GM12864 (cell line): ENCODE measurements around the gene SKA3.

Source experiments
- DNase-seq: peaks from one replicate; pipeline ENCODE4 v3.0.0-alpha.2; 2011; ENCODE audit warnings: low read depth
- H3K4me3 ChIP-seq: 2 replicates; pipeline ENCODE4 v1.5.1; 2011; ENCODE audit warnings: mild to moderate bottlenecking, low read depth, low read length, control low read depth
- CTCF ChIP-seq: IDR thresholded peaks from 2 replicates; pipeline ENCODE4 v1.5.1; 2011; ENCODE audit warnings: low read depth, mild to moderate bottlenecking, moderate library complexity, low read length, control low read depth, inconsistent platforms; ENCODE audit errors: missing control alignments

Gene SKA3

GRCh38 chr13:21134475-21134874 lies 41.9 kb downstream of the SKA3 start:
- no peak for TF ChIP-seq CTCF
- no peak for DNase-seq

GRCh38 chr13:21133077-21133476 lies 43.3 kb downstream of the SKA3 start:
- no peak overlapping the region for H3K4me3 ChIP-seq
- DNase-seq: no peak
- no peak for TF ChIP-seq CTCF

More at GRCh38 chr13:21134475-21134874, 41.9 kb downstream of the SKA3 start:
- H3K4me3 ChIP-seq: no peak overlapping the region

GRCh38 chr13:21130116-21130515 lies 46.2 kb downstream of the SKA3 start:
- DNase-seq: no peak
- H3K4me3 ChIP-seq: no peak overlapping the region
- TF ChIP-seq CTCF: no peak

- no peak for DNase-seq
- no peak for TF ChIP-seq CTCF
- H3K4me3 ChIP-seq: no peak overlapping the region
These were observed 51.5 kb downstream of the SKA3 start for GRCh38 chr13:21124852-21125251.

- no peak for TF ChIP-seq CTCF
- no peak for DNase-seq
- no peak overlapping the region for H3K4me3 ChIP-seq
These were observed 52.4 kb downstream of the SKA3 start for GRCh38 chr13:21123956-21124355.

- no peak overlapping the region for H3K4me3 ChIP-seq
- TF ChIP-seq CTCF: no peak
- DNase-seq: no peak
These were observed 54.7 kb downstream of the SKA3 start for GRCh38 chr13:21121616-21122015.

GRCh38 chr13:21120191-21120590 lies 56.2 kb downstream of the SKA3 start:
- H3K4me3 ChIP-seq: no peak overlapping the region
- no peak for DNase-seq
- no peak for TF ChIP-seq CTCF
